Skeletal muscle tissue (tissue), 4 donors: ENCODE measurements around the gene VWA1. TPM values are rescaled to one million over a fixed set of nuclear protein-coding genes. Genes with fewer than 3 reads are reported as not detected.

Experiments
- H3K27ac ChIP-seq: one replicate; pipeline ENCODE4 v1.7.0; 2013; ENCODE audit warnings: mild to moderate bottlenecking, low read depth, low read length, inconsistent platforms
- H3K27me3 ChIP-seq, 3 donors: one replicate each; pipeline ENCODE4 v1.7.0; 2013; ENCODE audit warnings: low read length in 3 of 3; ENCODE audit not compliant: control insufficient read depth in 3 of 3, insufficient read depth in 3 of 3
- H3K36me3 ChIP-seq, 3 donors: one replicate each; pipeline ENCODE4 v1.7.0; 2013; ENCODE audit warnings: low read length in 3 of 3; ENCODE audit not compliant: control insufficient read depth in 3 of 3, insufficient read depth in 3 of 3
- H3K4me1 ChIP-seq, 3 donors: one replicate each; pipeline ENCODE4 v1.7.0; 2013; ENCODE audit warnings: low read length in 3 of 3, mild to moderate bottlenecking in 3 of 3; ENCODE audit not compliant: control insufficient read depth in 3 of 3, insufficient read depth in 3 of 3
- H3K4me3 ChIP-seq, 3 donors: one replicate each; pipeline ENCODE4 v1.7.0; 2013; ENCODE audit warnings: low read length in 3 of 3
- H3K9ac ChIP-seq, 3 donors: one replicate each; pipeline ENCODE4 v1.7.0; 2013; ENCODE audit warnings: low read length in 3 of 3, mild to moderate bottlenecking in 3 of 3, moderate library complexity in 2 of 3, low read depth in 1 of 3
- H3K9me3 ChIP-seq, 3 donors: one replicate each; pipeline ENCODE4 v1.7.0; 2013; ENCODE audit warnings: low read length in 3 of 3; ENCODE audit not compliant: control insufficient read depth in 3 of 3
- total RNA-seq: library from RNA; depleted of rRNA; stranded (reverse); fragments of >200 nt; gene quantifications from one replicate; pipeline ENCODE4 v1.2.3, GENCODE V29; 2014
- donor health status: Osteomylitis.

VWA1 gene
- total RNA-seq, 1 donor from 2014 or later, result 11.0 TPM

GRCh38 chr1:1434131-1434823 lies 1.2 kb upstream of the VWA1 start:
- peaks cover 57 to 68% (median 66%) of the 10 kb centered on the region in 3 donors for H3K4me1 ChIP-seq
- peaks cover 0 to 39% (median 13%) of the 10 kb centered on the region in 3 donors for H3K27me3 ChIP-seq
- H3K4me3 ChIP-seq, result peak overlapping the region in 2 of 3 donors; percentile 22 to 68
- no peaks in the 10 kb centered on the region for H3K36me3 ChIP-seq
- peak overlapping the region in 2 of 3 donors; percentile 53 to 62 for H3K9ac ChIP-seq
- H3K9me3 ChIP-seq, result no peaks in the 10 kb centered on the region
- H3K27ac ChIP-seq, result peak overlapping the region; percentile 82

DNA sequence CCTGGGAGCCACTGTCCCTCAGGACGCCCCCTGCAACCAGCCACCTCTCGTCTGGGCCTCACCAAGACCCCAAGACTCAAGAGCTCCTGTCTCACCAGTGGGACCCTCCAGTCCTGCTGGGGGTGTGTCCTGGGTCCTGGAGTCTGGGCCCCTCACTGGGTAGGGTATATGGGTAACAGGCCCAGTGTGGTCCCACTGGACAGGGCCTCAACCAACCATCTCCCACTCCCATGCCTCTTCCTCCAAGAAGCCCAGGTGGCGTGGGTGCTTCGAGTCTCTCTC lies 725 bp upstream of the VWA1 start:
- H3K4me3 ChIP-seq, result peak overlapping the region in 2 of 3 donors; percentile 68 to 73
- peaks cover 0 to 39% (median 13%) of the 10 kb centered on the region in 3 donors for H3K27me3 ChIP-seq
- H3K9ac ChIP-seq, result peak overlapping the region in 2 of 3 donors; percentile 53 to 62

GRCh38 chr1:1435911-1436629 lies 580 bp downstream of the VWA1 start:
- H3K36me3 ChIP-seq, result no peaks in the 10 kb centered on the region
- H3K9ac ChIP-seq, result peak overlapping the region; percentile 38 to 62 (median 51)
- no peak overlapping the region for H3K27ac ChIP-seq

More for the DNA sequence above, 725 bp upstream of the VWA1 start:
- H3K36me3 ChIP-seq, result no peaks in the 10 kb centered on the region
- H3K4me1 ChIP-seq, result peaks cover 53 to 64% (median 63%) of the 10 kb centered on the region in 3 donors
- peak overlapping the region; percentile 82 for H3K27ac ChIP-seq
- H3K9me3 ChIP-seq, result no peaks in the 10 kb centered on the region

GRCh38 chr1:1436630-1437032 lies 1.1 kb downstream of the VWA1 start:
- Histone ChIP-seq H3K4me3 (peak overlapping the region; percentile 51 to 68 (median 60)), H3K4me1 (peaks cover 57 to 66% (median 60%) of the 10 kb centered on the region in 3 donors), H3K9me3 (no peaks in the 10 kb centered on the region), H3K9ac (peak overlapping the region in 2 of 3 donors; percentile 51 to 62), H3K36me3 (no peaks in the 10 kb centered on the region), H3K27me3 (peaks cover 0 to 36% (median 13%) of the 10 kb centered on the region in 3 donors), H3K27ac (no peak overlapping the region)

More at GRCh38 chr1:1435911-1436629, 580 bp downstream of the VWA1 start:
- H3K4me1 ChIP-seq, result peaks cover 54 to 63% (median 60%) of the 10 kb centered on the region in 3 donors
- H3K27me3 ChIP-seq, result peaks cover 0 to 36% (median 13%) of the 10 kb centered on the region in 3 donors
- H3K4me3 ChIP-seq, result peak overlapping the region; percentile 51 to 68 (median 60)
- H3K9me3 ChIP-seq, result no peaks in the 10 kb centered on the region

GRCh38 chr1:1437033-1437903 lies 1.8 kb downstream of the VWA1 start:
- H3K36me3 ChIP-seq, result no peaks in the 10 kb centered on the region
- peaks cover 54 to 59% (median 57%) of the 10 kb centered on the region in 3 donors for H3K4me1 ChIP-seq
- peak overlapping the region in 1 of 3 donors; percentile 13 for H3K4me3 ChIP-seq
- H3K9me3 ChIP-seq, result no peaks in the 10 kb centered on the region
- peaks cover 0 to 36% (median 13%) of the 10 kb centered on the region in 3 donors for H3K27me3 ChIP-seq
- peak overlapping the region in 1 of 3 donors; percentile 62 for H3K9ac ChIP-seq
- no peak overlapping the region for H3K27ac ChIP-seq

GRCh38 chr1:1437904-1438376 lies 2.5 kb downstream of the VWA1 start:
- no peak overlapping the region for H3K27ac ChIP-seq
- H3K9me3 ChIP-seq, result no peaks in the 10 kb centered on the region
- no peaks in the 10 kb centered on the region for H3K36me3 ChIP-seq
- peak overlapping the region in 1 of 3 donors; percentile 8 for H3K9ac ChIP-seq
- no peak overlapping the region for H3K4me3 ChIP-seq
- H3K27me3 ChIP-seq, result peaks cover 0 to 36% (median 13%) of the 10 kb centered on the region in 3 donors
- H3K4me1 ChIP-seq, result peaks cover 50 to 52% (median 52%) of the 10 kb centered on the region in 3 donors

DNA sequence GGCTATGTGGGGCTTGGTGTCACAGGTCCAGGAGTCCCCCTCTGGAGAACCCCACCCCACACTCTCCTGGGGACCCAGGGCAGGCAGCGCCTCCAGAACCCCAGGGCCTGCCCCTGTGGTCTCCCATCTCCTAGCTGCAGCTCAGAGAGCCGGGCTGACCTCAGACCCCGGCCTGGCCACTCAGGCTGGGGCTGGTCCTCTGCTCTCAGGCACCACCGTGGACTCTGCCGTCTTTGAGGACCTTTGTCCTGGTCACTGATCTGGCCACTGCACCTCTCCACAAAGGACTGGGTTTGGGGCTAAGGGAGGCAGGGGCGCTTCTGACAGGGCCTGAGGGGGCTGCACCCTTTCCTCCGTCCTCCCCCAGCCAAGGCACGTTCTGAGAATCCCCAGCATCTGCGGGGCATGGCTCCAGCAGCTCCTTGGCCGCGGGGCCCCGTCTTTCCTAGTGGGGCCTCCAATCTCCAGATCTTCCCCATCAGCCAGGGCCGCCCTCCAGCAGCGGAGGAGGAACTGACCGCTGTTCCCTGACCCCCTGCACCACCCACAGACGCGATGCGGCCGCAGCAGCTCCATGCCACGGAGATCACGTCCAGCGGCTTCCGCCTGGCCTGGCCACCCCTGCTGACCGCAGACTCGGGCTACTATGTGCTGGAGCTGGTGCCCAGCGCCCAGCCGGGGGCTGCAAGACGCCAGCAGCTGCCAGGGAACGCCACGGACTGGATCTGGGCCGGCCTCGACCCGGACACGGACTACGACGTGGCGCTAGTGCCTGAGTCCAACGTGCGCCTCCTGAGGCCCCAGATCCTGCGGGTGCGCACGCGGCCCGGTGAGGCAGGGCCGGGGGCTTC lies 3.3 kb downstream of the VWA1 start:
- H3K27me3 ChIP-seq, result peaks cover 0 to 36% (median 13%) of the 10 kb centered on the region in 3 donors
- H3K36me3 ChIP-seq, result no peaks in the 10 kb centered on the region
- H3K4me1 ChIP-seq, result peaks cover 42 to 45% (median 44%) of the 10 kb centered on the region in 3 donors
- no peak overlapping the region for H3K9ac ChIP-seq
- H3K9me3 ChIP-seq, result no peaks in the 10 kb centered on the region
- no peak overlapping the region for H3K27ac ChIP-seq
- no peak overlapping the region for H3K4me3 ChIP-seq

DNA sequence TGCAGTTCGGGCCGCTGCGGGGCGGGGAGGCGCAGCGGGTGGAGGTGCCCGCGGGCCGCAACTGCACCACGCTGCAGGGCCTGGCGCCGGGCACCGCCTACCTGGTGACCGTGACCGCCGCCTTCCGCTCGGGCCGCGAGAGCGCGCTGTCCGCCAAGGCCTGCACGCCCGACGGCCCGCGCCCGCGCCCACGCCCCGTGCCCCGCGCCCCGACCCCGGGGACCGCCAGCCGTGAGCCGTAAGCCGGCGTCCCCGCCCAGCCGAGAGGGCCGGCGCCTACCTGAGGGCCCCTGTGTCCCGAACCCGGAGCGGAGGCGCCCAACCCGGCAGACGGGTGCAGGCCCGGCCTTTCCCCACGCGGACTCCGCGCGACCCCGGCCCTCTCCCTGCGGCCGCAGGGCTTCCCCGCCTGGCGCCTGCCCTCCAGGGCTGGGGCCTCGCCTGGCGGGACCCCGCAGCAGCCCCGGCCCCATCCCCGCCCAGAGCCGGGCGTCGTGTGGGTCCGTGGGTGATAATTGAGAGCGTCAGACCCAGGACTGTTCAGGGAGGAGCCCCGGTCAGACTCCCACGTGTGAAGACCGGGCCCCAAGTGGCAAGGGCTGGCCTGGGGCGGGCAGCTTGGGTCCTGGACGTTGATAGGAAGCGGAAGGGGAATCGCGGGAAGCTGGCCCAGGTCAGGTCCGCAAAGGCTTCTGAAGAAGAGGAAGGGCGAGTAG lies 4.2 kb downstream of the VWA1 start:
- Histone ChIP-seq H3K4me1 (peaks cover 35 to 38% (median 36%) of the 10 kb centered on the region in 3 donors), H3K9ac (no peak overlapping the region)

More for the DNA sequence above, 4.2 kb downstream of the VWA1 start:
- peaks cover 0 to 36% (median 13%) of the 10 kb centered on the region in 3 donors for H3K27me3 ChIP-seq
- H3K9me3 ChIP-seq, result no peaks in the 10 kb centered on the region
- H3K36me3 ChIP-seq, result no peaks in the 10 kb centered on the region
- no peak overlapping the region for H3K4me3 ChIP-seq
- no peak overlapping the region for H3K27ac ChIP-seq
